ENCODE results near the gene HSD11B1. TPM values are rescaled to one million over a fixed set of nuclear protein-coding genes. Genes with fewer than 3 reads are reported as not detected.

The HSD11B1 gene
- total RNA-seq, 1 donor, result 21.6 TPM

DNA sequence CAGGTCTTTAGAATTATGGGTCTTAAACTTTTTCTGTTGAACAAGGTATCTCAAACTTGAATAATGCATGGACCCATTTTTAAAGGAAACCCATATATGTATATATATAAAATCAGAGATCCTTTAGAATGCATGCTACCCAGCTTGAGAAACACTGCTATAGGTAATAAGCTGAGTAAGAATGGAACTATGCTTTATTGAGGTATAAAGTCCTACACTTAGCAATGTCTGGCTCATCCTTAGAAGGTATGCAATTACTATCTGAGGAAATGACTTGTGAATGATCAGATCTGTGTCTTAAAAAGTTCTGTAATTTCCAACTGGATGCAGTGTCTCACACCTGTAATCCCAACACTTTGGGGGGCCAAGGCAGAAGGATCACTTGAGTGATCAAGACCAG lies 62.5 kb downstream of the HSD11B1 start:
- DNase-seq (ENCODE audit: low read depth), result no peak
- TF ChIP-seq, protein P1, sequence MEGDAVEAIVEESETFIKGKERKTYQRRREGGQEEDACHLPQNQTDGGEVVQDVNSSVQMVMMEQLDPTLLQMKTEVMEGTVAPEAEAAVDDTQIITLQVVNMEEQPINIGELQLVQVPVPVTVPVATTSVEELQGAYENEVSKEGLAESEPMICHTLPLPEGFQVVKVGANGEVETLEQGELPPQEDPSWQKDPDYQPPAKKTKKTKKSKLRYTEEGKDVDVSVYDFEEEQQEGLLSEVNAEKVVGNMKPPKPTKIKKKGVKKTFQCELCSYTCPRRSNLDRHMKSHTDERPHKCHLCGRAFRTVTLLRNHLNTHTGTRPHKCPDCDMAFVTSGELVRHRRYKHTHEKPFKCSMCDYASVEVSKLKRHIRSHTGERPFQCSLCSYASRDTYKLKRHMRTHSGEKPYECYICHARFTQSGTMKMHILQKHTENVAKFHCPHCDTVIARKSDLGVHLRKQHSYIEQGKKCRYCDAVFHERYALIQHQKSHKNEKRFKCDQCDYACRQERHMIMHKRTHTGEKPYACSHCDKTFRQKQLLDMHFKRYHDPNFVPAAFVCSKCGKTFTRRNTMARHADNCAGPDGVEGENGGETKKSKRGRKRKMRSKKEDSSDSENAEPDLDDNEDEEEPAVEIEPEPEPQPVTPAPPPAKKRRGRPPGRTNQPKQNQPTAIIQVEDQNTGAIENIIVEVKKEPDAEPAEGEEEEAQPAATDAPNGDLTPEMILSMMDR (IDR thresholded peaks at IDR 0.05; ENCODE audit: insufficient read depth, low read depth, low read length), result no peak
- H3K4me3 ChIP-seq (ENCODE audit: low read depth, low read length), result no peak overlapping the region

DNA sequence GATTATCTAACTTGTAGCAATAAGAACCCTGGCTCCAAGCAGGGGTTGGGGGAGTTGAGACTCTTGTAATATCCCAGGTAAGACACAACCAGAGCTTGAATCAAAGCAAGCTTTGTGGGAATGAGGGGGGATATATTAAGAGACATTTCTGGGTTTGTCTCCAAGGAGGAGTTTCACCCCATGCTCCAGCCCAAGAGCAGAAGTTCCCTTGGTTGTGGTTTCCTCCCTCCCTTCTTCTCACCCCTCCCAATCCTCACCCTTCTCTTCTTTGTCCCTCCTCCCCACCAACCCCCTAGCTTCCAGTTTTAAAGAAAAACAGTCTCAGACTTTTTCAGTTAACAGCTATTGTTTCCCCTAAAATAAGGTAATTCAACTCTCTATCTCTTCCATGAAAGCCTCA lies 63.1 kb downstream of the HSD11B1 start:
- DNase-seq (ENCODE audit: low read depth), result no peak
- H3K4me3 ChIP-seq (ENCODE audit: low read depth, low read length), result no peak overlapping the region
- TF ChIP-seq, protein P1 (IDR thresholded peaks at IDR 0.05; ENCODE audit: insufficient read depth, low read depth, low read length), result no peak

DNA sequence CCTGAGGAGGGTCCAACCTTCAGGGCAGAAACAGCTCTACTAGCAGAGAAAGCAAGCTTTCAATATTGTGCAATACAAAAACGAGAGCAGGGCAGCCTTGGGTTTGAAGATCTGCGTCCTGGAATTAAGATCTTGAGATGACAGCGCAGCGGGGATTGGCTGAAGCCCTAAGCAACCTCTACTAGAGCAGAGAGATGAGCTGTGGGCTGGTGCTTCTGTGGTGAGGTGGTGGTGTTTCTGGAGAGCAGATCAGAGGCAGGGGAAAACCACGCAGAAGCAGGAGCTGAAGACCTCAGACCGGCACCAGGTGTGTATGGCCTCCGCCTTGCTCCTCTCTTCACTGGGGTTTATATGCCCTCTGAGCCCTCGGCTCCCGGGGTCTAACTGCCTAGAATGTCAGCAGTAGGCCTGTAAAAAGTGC lies 63.7 kb downstream of the HSD11B1 start:
- TF ChIP-seq, protein P1 (IDR thresholded peaks at IDR 0.05; ENCODE audit: insufficient read depth, low read depth, low read length), result no peak
- H3K4me3 ChIP-seq (ENCODE audit: low read depth, low read length), result no peak overlapping the region

DNA sequence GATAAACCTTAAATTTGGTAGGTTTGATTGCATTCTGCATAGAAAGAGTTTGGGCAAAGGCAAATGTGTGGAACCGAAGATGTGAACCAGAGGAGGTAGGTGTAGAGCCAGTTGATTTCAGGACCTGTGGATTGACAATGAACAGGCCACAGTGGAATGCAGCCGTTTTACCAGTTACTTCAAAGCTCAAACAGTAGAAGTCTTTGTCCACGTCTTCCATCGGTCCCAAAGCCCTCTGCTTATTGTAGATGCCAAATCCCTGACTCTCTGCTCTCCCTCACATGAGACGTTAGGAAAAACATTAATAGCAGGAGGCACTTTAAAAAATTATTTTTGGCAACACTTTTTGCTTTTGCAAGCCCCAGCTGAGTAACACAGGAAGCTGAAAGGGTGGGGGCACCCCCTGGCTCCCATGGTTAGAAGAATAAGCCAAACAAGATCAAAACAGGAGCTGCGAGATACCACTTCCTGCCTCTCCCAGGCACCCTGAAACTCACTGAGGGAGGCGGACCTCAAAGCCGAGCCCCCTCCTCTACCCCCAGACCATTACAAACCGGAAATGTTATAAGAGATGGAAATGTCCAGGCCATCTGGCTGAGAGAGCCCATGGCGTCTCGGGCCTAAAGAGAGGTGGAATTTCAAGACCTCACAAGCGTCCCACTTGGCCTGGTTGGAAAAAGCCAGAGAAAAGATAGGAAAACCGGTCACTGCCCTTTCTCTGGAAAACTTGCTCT lies 64.7 kb downstream of the HSD11B1 start:
- DNase-seq (ENCODE audit: low read depth), result peak; percentile 82
- TF ChIP-seq, protein P1 (IDR thresholded peaks at IDR 0.05; ENCODE audit: insufficient read depth, low read depth, low read length), result no peak
- H3K4me3 ChIP-seq (ENCODE audit: low read depth, low read length), result no peak overlapping the region

More for the DNA sequence above, 63.7 kb downstream of the HSD11B1 start:
- no peak for DNase-seq (ENCODE audit: low read depth)

DNA sequence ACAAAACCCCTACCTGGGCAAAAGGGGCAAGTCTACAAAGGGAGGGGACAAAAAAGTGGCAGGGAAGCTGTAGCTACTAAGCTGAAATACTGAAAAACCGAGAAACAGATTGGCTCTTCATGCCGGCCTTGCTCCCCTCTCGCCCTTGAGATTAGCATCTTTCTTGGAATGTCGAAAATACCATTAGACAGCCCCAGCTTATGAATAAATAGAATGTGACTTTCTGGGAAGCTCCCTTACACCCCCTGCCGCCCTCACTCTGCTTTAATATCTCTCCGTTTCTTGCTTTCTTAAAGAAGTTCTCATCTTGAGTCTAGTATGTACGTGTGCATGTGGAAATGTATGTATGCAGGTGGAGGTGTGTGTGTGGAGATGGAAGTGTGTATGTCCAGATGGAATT lies 65.3 kb downstream of the HSD11B1 start:
- DNase-seq (ENCODE audit: low read depth), result peak; percentile 14
- H3K4me3 ChIP-seq (ENCODE audit: low read depth, low read length), result no peak overlapping the region

DNA sequence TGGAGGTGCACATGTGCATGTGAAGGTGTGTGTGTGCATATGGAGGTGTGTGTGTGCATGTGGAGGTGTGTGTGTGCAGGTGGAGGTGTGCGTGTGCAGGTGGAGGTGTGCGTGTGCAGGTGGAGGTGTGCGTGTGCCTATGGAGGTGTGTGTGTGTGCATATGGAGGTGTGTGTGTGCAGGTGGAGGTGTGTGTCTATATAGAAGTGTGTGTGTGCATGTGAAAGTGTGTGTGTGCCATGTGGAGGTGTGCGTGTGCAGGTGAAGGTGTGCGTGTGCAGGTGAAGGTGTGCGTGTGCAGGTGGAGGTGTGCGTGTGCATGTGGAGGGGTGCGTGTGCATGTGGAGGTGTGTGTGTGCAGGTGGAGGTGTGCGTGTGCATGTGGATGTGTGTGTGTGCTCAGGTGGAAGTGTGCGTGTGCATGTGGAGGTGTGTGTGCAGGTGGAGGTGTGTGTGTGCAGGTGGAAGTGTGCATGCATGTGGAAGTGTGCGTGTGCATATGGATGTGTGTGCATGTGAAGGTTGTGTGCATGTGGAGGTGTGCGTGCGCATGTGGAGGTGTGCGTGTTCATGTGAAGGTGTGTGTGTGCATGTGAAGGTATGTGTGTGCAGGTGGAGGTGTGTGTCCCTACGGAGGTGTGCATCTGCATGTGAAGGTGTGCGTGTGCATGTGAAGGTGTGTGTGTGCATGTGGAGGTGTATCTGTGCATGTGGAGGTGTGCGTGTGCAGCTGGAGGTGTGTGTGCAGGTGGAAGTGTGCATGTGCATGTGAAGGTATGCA lies 66.2 kb downstream of the HSD11B1 start:
- DNase-seq (ENCODE audit: low read depth), result no peak
- H3K4me3 ChIP-seq (ENCODE audit: low read depth, low read length), result no peak overlapping the region
- TF ChIP-seq, protein P1 (IDR thresholded peaks at IDR 0.05; ENCODE audit: insufficient read depth, low read depth, low read length), result no peak

More for the DNA sequence above, 65.3 kb downstream of the HSD11B1 start:
- TF ChIP-seq, protein P1 (IDR thresholded peaks at IDR 0.05; ENCODE audit: insufficient read depth, low read depth, low read length), result no peak

All from fibroblast of villous mesenchyme (primary cell).